ENCODE results near the gene PLXNB2.

PLXNB2 gene

DNA sequence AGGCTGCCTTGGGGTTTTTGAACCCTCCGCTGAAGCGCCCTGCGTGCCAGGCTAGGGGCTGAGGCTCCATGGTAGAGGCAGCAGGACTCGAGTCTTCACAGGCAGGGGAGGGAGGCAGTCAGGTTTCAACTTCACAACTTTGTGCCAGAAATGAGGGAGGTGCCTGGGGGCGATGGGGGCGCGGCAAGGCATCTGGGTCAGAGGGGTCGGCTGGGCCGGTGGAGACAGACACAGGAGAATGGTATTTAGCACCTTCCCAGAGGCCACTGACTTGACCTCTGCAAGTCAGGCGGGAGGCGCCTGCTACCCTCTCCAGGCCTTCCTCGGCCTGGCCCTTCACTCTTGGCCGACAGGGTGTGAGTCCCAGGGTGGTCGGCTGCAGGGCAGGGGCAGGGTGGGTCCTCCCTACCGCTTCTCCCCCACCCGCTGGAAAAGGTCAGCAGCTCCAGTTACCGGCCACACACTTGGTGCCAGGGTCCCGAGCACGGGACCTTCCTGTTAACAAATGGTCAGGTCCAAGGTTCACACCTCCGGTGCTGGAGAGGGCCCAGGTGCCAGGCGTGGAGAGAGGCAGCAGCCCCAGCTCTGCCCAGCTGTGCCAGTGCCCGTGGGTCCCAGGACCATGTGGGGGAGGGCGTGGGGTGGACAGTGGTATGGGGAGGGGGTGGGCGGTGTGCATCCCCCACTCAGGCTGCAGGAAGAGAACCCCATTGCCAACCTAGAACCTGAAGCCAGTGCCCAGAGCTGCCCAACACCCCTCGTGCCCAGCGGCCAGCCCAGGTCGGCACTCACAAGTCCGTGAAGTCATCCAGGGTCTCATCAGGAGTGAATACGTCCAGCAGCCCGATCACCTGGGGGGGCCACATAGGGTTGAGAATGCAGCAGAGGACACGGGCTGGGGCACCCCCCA, 49.7 kb downstream of the PLXNB2 start:
- TF ChIP-seq, protein P1, sequence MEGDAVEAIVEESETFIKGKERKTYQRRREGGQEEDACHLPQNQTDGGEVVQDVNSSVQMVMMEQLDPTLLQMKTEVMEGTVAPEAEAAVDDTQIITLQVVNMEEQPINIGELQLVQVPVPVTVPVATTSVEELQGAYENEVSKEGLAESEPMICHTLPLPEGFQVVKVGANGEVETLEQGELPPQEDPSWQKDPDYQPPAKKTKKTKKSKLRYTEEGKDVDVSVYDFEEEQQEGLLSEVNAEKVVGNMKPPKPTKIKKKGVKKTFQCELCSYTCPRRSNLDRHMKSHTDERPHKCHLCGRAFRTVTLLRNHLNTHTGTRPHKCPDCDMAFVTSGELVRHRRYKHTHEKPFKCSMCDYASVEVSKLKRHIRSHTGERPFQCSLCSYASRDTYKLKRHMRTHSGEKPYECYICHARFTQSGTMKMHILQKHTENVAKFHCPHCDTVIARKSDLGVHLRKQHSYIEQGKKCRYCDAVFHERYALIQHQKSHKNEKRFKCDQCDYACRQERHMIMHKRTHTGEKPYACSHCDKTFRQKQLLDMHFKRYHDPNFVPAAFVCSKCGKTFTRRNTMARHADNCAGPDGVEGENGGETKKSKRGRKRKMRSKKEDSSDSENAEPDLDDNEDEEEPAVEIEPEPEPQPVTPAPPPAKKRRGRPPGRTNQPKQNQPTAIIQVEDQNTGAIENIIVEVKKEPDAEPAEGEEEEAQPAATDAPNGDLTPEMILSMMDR (IDR thresholded peaks at IDR 0.05; ENCODE audit: unreplicated experiment in 3 of 3) = no peak
- Mint-ChIP-seq H3K36me3 (ENCODE audit: low read depth) (no peaks in the 10 kb centered on the region), H3K9me3 (no peaks in the 10 kb centered on the region), H3K4me3 (no peak overlapping the region), H3K27ac (no peak overlapping the region), H3K4me1 (no peaks in the 10 kb centered on the region), H3K27me3 (ENCODE audit: low read depth) (peaks cover 6% of the 10 kb centered on the region)

DNA sequence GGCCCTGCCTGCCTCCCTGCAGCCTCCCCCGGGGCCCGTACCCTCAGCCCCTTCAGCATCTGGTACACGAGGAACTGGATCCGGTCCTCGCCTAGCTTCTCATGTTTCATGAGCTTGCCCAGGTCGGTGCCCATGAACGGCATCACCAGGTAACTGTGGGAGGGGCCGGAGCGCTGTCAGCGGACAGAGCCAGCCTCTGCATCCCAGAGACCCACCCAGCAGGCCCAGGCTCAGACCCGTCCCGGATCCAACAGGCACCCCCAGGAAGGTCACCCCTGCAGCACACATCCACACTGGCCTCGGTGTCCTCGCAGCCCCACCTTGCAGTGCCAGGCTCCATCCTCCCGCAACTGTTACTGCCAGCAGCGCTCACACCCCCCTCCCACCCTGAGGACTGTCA, 50.4 kb downstream of the PLXNB2 start:
- Mint-ChIP-seq H3K9me3 (no peaks in the 10 kb centered on the region), H3K36me3 (ENCODE audit: low read depth) (no peaks in the 10 kb centered on the region), H3K27me3 (ENCODE audit: low read depth) (peaks cover 2% of the 10 kb centered on the region), H3K27ac (no peak overlapping the region), H3K4me3 (no peak overlapping the region), H3K4me1 (no peaks in the 10 kb centered on the region)
- TF ChIP-seq, protein P1 (IDR thresholded peaks at IDR 0.05; ENCODE audit: unreplicated experiment in 3 of 3) = no peak

DNA sequence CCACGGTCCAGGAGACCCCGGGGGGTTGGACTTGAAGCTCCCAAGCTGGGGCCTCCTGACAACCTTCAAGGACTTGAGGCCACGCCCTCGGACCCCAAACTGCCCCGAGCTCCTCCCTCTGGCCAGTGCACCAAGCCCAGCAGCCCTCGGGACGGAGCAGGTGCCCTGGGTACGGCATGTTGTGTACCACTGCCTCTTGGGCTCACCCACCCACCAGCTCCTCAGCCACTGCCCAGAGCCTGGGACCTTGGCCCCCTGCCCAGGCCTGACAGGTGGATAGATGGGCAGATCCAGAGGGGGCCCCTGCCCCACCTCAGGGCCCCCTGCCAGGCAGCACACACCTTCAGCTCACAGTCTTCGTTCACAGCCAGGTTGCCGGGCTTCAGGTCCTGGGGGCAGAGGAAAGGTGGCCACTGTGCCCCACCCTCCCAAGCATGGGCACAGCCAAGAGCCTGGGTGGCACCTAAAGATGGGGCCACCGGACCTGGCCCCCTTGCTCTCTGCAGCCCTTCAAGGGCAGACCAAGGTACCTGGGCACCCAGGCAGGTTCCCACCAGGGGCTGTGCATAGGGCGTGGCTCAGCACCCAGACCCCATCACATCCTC, 51.1 kb downstream of the PLXNB2 start:
- Mint-ChIP-seq H3K27ac (no peak overlapping the region), H3K9me3 (no peaks in the 10 kb centered on the region), H3K27me3 (ENCODE audit: low read depth) (no peaks in the 10 kb centered on the region), H3K4me3 (no peak overlapping the region), H3K36me3 (ENCODE audit: low read depth) (no peaks in the 10 kb centered on the region), H3K4me1 (no peaks in the 10 kb centered on the region)
- TF ChIP-seq, protein P1 (IDR thresholded peaks at IDR 0.05; ENCODE audit: unreplicated experiment in 3 of 3) = no peak

DNA sequence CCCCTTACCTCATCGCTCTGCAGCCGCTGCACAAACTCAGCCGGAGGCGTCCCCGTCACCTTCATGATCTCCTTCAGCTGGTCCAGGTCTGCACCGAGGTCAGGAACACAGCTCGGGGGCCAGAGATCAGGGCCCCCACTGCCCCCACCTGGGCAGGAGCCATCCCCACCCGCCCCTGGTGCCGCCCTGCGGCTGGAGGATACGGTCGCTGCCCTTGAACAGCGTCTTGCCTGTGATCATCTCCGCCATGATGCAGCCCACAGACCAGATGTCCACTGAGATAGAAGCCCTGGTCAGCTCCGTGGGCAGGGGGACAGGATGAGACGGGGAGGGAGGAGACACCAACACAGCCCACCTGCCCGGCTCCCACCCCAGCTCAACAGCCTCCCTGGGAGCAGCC, 51.8 kb downstream of the PLXNB2 start:
- TF ChIP-seq, protein P1 (IDR thresholded peaks at IDR 0.05; ENCODE audit: unreplicated experiment in 3 of 3) = no peak
- Mint-ChIP-seq H3K27me3 (ENCODE audit: low read depth) (no peaks in the 10 kb centered on the region), H3K36me3 (ENCODE audit: low read depth) (no peaks in the 10 kb centered on the region), H3K9me3 (no peaks in the 10 kb centered on the region), H3K4me3 (no peak overlapping the region), H3K27ac (no peak overlapping the region), H3K4me1 (no peaks in the 10 kb centered on the region)

DNA sequence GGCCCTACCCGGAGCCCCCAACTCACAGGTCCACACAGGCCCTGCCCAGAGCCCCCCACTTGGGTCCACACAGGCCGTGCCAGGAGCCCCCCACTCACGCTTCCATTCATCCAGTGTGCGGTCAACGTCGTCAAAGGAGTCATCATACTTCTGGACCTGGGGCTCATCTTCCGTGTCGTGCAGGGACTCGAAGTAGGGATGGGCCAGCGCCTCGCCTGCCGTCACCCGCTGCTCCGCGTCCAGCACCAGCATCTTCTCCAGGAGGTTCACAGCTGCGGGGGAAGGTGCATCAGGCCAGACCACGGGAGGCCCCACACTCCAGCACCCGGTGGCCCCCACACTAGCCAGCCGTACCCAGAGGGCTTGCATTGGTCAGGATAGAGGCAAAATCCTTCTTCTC, 52.3 kb downstream of the PLXNB2 start:
- Mint-ChIP-seq H3K9me3 (no peaks in the 10 kb centered on the region), H3K27ac (no peak overlapping the region), H3K4me3 (no peak overlapping the region), H3K27me3 (ENCODE audit: low read depth) (no peaks in the 10 kb centered on the region), H3K36me3 (ENCODE audit: low read depth) (no peaks in the 10 kb centered on the region), H3K4me1 (no peaks in the 10 kb centered on the region)
- TF ChIP-seq, protein P1 (IDR thresholded peaks at IDR 0.05; ENCODE audit: unreplicated experiment in 3 of 3) = no peak

Measured in nephron (organoid).